H1 (cell line): ENCODE measurements around the gene FBXL16. TPM values are rescaled to one million over a fixed set of nuclear protein-coding genes. Genes with fewer than 3 reads are reported as not detected.

Source experiments
- CTCF ChIA-PET: fragments of 300-600 bp; sonication (Branson Sonifier 250); formaldehyde crosslinking; loops from one replicate; lab custom pipeline; 2021; ENCODE audit not compliant: partially characterized antibody; lab: Charles Lee
- POLR2A ChIA-PET: fragments of 300-600 bp; sonication (Branson Sonifier 250); formaldehyde crosslinking; loops from one replicate; lab custom pipeline; 2021; ENCODE audit warnings: inconsistent platforms; ENCODE audit not compliant: partially characterized antibody; lab: Charles Lee
- DNase-seq, 2 experiments: peaks; one replicate each; pipeline versions ENCODE4 v3.0.0 to v3.0.0-alpha.2; 2010 to 2022; ENCODE audit warnings: low spot score in 2 of 2, low read depth in 1 of 2, mixed read lengths in 1 of 2
- FAIRE-seq: peaks from 2 replicates; lab custom pipeline; 2011; peaks lifted over from hg19 to GRCh38; lab: Jason Lieb, UNC
- H2AFZ ChIP-seq: 2 replicates; pipeline ENCODE4 v1.8.1; 2012; ENCODE audit warnings: low read length, inconsistent platforms
- H2AK5ac ChIP-seq: 2 replicates; pipeline ENCODE4 v1.6.1; 2013; ENCODE audit warnings: low read depth, low read length
- H2BK120ac ChIP-seq: replicated peaks from 2 replicates; pipeline ENCODE3; 2013; ENCODE audit warnings: low read depth, low read length, inconsistent platforms
- H2BK12ac ChIP-seq: 2 replicates; pipeline ENCODE4 v1.6.1; 2013; ENCODE audit warnings: low read depth, low read length
- H2BK15ac ChIP-seq: 2 replicates; pipeline ENCODE4 v1.6.1; 2013; ENCODE audit warnings: low read length
- H2BK20ac ChIP-seq: 2 replicates; pipeline ENCODE4 v1.6.1; 2013; ENCODE audit warnings: low read length
- H2BK5ac ChIP-seq: 2 replicates; pipeline ENCODE4 v1.6.1; 2013; ENCODE audit warnings: low read depth, low read length
- H3K14ac ChIP-seq: 2 replicates; pipeline ENCODE4 v1.6.1; 2013; ENCODE audit warnings: inconsistent platforms; ENCODE audit not compliant: insufficient read length
- H3K18ac ChIP-seq: 2 replicates; pipeline ENCODE4 v1.6.1; 2013; ENCODE audit warnings: low read length; ENCODE audit errors: extremely low read depth
- H3K23ac ChIP-seq: 2 replicates; pipeline ENCODE4 v1.6.1; 2013; ENCODE audit warnings: inconsistent platforms; ENCODE audit not compliant: insufficient read length
- H3K23me2 ChIP-seq: 2 replicates; pipeline ENCODE4 v1.6.1; 2013; ENCODE audit warnings: low read depth, low read length
- H3K27ac ChIP-seq: 2 replicates; pipeline ENCODE4 v1.6.1; 2011; ENCODE audit warnings: low read depth, low read length, inconsistent platforms
- H3K27me3 ChIP-seq, 4 experiments: replicated peaks in 1 of 4; 1 replicate in 1 of 4; 2 replicates in 3 of 4; pipeline versions ENCODE4 v1.6.1 to v1.8.1; 2011 to 2013; ENCODE audit warnings: low read length in 3 of 4, mild to moderate bottlenecking in 3 of 4, inconsistent platforms in 2 of 4, mixed read lengths in 2 of 4, moderate library complexity in 1 of 4; ENCODE audit not compliant: control insufficient read depth in 3 of 4, insufficient read depth in 3 of 4; ENCODE audit errors: extremely low read depth in 1 of 4
- H3K36me3 ChIP-seq, 4 experiments: 2 replicates each; pipeline versions ENCODE4 v1.6.1 to v1.8.1; 2011 to 2013; ENCODE audit warnings: mild to moderate bottlenecking in 4 of 4, low read length in 3 of 4, moderate library complexity in 2 of 4, control low read depth in 1 of 4, inconsistent platforms in 1 of 4; ENCODE audit not compliant: insufficient read depth in 4 of 4, control insufficient read depth in 2 of 4
- H3K4ac ChIP-seq: replicated peaks from 2 replicates; pipeline ENCODE3; 2013; ENCODE audit warnings: low read length, low read depth, mixed read lengths, inconsistent platforms; ENCODE audit not compliant: insufficient read length
- H3K4me1 ChIP-seq, 4 experiments: replicated peaks in 1 of 4; 1 replicate in 1 of 4; 2 replicates in 3 of 4; pipeline versions ENCODE4 v1.6.1 to v1.8.1; 2011 to 2013; ENCODE audit warnings: low read length in 3 of 4, inconsistent platforms in 2 of 4, mixed read lengths in 1 of 4; ENCODE audit not compliant: insufficient read depth in 4 of 4, control insufficient read depth in 3 of 4
- H3K4me2 ChIP-seq, 2 experiments: 2 replicates each; pipeline versions ENCODE4 v1.6.1 to v1.8.1; 2011 to 2013; ENCODE audit warnings: low read depth in 2 of 2, low read length in 2 of 2, control low read depth in 1 of 2, inconsistent platforms in 1 of 2, mild to moderate bottlenecking in 1 of 2; ENCODE audit not compliant: insufficient read depth in 1 of 2
- H3K4me3 ChIP-seq, 4 experiments: fragments of 200-600, 300-600 bp in 1 of 4; sonication (generic), shearing (Covaris generic), sonication (Bioruptor Twin) in 1 of 4; 2 replicates each; pipeline versions ENCODE4 v1.5.1 to v1.8.1; 2011 to 2016; ENCODE audit warnings: low read length in 4 of 4, low read depth in 3 of 4, control low read depth in 2 of 4, inconsistent platforms in 2 of 4, mild to moderate bottlenecking in 2 of 4, mixed read lengths in 1 of 4, moderate library complexity in 1 of 4; ENCODE audit not compliant: insufficient read depth in 2 of 4; ENCODE audit errors: extremely low read depth in 1 of 4
- H3K56ac ChIP-seq: replicated peaks from 2 replicates; pipeline ENCODE3; 2013; ENCODE audit warnings: low read depth, mild to moderate bottlenecking, mixed read lengths, low read length, inconsistent platforms; ENCODE audit not compliant: insufficient read length
- H3K79me1 ChIP-seq: 2 replicates; pipeline ENCODE4 v1.6.1; 2013; ENCODE audit warnings: low read depth, low read length, control low read depth
- H3K79me2 ChIP-seq, 2 experiments: 2 replicates each; pipeline versions ENCODE4 v1.6.1 to v1.8.1; 2012 to 2013; ENCODE audit warnings: low read length in 2 of 2, mild to moderate bottlenecking in 2 of 2, inconsistent platforms in 1 of 2; ENCODE audit not compliant: insufficient read depth in 2 of 2, control insufficient read depth in 1 of 2
- H3K9ac ChIP-seq, 4 experiments: replicated peaks in 1 of 4; 1 replicate in 1 of 4; 2 replicates in 3 of 4; pipeline versions ENCODE4 v1.6.1 to v1.8.1; 2011 to 2013; ENCODE audit warnings: low read depth in 3 of 4, low read length in 3 of 4, control low read depth in 2 of 4, mild to moderate bottlenecking in 2 of 4, moderate library complexity in 2 of 4, inconsistent platforms in 1 of 4; ENCODE audit errors: extremely low read depth in 1 of 4
- H3K9me3 ChIP-seq, 2 experiments: 2 replicates each; pipeline versions ENCODE4 v1.6.1 to v1.8.1; 2012 to 2013; ENCODE audit warnings: mild to moderate bottlenecking in 2 of 2, moderate library complexity in 2 of 2, control low read depth in 1 of 2, inconsistent platforms in 1 of 2, low read depth in 1 of 2, low read length in 1 of 2, mixed read lengths in 1 of 2; ENCODE audit not compliant: insufficient read depth in 2 of 2
- H4K20me1 ChIP-seq, 2 experiments: replicated peaks in 1 of 2; 2 replicates each; pipeline versions ENCODE3 to v1.8.1; 2011 to 2013; ENCODE audit warnings: inconsistent platforms in 2 of 2, low read length in 2 of 2, mild to moderate bottlenecking in 1 of 2; ENCODE audit not compliant: insufficient read depth in 2 of 2, control insufficient read depth in 1 of 2
- H4K5ac ChIP-seq: 2 replicates; pipeline ENCODE4 v1.6.1; 2013; ENCODE audit warnings: low read length, low read depth, mixed read lengths, inconsistent platforms; ENCODE audit not compliant: insufficient read length
- H4K8ac ChIP-seq: 2 replicates; pipeline ENCODE4 v1.8.0; 2013; ENCODE audit warnings: mild to moderate bottlenecking, moderate library complexity, low read length, inconsistent platforms; ENCODE audit not compliant: insufficient read depth; ENCODE audit errors: extremely low read depth
- H4K91ac ChIP-seq: replicated peaks from 2 replicates; pipeline ENCODE3; 2013; ENCODE audit warnings: low read length, mixed read lengths, inconsistent platforms; ENCODE audit not compliant: insufficient read length
- CHD2 ChIP-seq: IDR thresholded peaks from 2 replicates; pipeline ENCODE4 v1.6.1; 2012; ENCODE audit warnings: low read length, improper control_type of control experiment
- NANOG ChIP-seq: IDR thresholded peaks from 2 replicates; pipeline ENCODE4 v1.6.1; 2011; ENCODE audit warnings: low read length, low read depth, mild to moderate bottlenecking, inconsistent platforms; ENCODE audit not compliant: insufficient read depth, poor library complexity, severe bottlenecking
- PHF8 ChIP-seq: fragments of 200-600 bp; sonication (generic); conservative IDR thresholded peaks from 2 replicates; pipeline ENCODE4 v1.7.1; 2012; ENCODE audit warnings: low read depth, mild to moderate bottlenecking, inconsistent platforms, low read length, moderate library complexity
- POLR2A ChIP-seq, 2 experiments: IDR thresholded peaks; 1 replicate in 1 of 2; 2 replicates in 1 of 2; pipeline ENCODE4 v1.6.1; 2011; ENCODE audit warnings: low read depth in 2 of 2, low read length in 2 of 2, mild to moderate bottlenecking in 2 of 2; ENCODE audit errors: control extremely low read depth in 1 of 2
- RAD21 ChIP-seq, 2 experiments: IDR thresholded peaks in 1 of 2; conservative IDR thresholded peaks in 1 of 2; 2 replicates each; pipeline ENCODE4 v1.6.1; 2011; ENCODE audit warnings: low read depth in 2 of 2, low read length in 2 of 2, improper control_type of control experiment in 1 of 2, inconsistent platforms in 1 of 2, mild to moderate bottlenecking in 1 of 2, moderate library complexity in 1 of 2
- SIRT6 ChIP-seq: IDR thresholded peaks from one replicate; pipeline ENCODE4 v1.7.1; 2012; ENCODE audit warnings: low read length, inconsistent platforms
- SP2 ChIP-seq: IDR thresholded peaks from 2 replicates; pipeline ENCODE4 v1.6.1; 2012; ENCODE audit warnings: mild to moderate bottlenecking, low read length, inconsistent platforms
- WGBS, 2 experiments: shearing (Covaris generic) in 1 of 2; methylation state at CpG; one replicate each; pipeline versions ENCODE4 v1.1.6 to v1.1.7; 2013 to 2015; ENCODE audit warnings: low lambda C conversion rate in 2 of 2, mixed read lengths in 2 of 2, inconsistent platforms in 1 of 2, low coverage in 1 of 2, missing lambda C conversion rate in 1 of 2; ENCODE audit not compliant: insufficient replicate concordance in 2 of 2, insufficient coverage in 1 of 2, insufficient read length in 1 of 2; ENCODE audit errors: extremely low coverage in 1 of 2, missing lambda C conversion rate in 1 of 2; 5-methylcytosine and 5-hydroxymethylcytosine counted together
- polyA plus RNA-seq, 7 experiments: library from polyadenylated mRNA; depleted of rRNA in 3 of 7; stranded (reverse) in 5 of 7; unstranded in 2 of 7; fragments of >200 nt in 5 of 7; fragments of 200-250 nt in 2 of 7; gene quantifications; 1 replicate in 5 of 7; 2 replicates in 1 of 7; 4 replicates in 1 of 7; pipeline versions ENCODE4 v1.2.1 to v1.2.3, GENCODE V29; 2011 to 2013; ENCODE audit warnings: missing spikeins in 2 of 7, mixed read lengths in 2 of 7
- total RNA-seq: library from RNA; stranded (reverse); fragmentation: NEBNext Ultra II Directional; extraction: Animal tissue kit (Norgen Biotek cat#: 25700); gene quantifications from 2 replicates; pipeline ENCODE4 v1.2.1, GENCODE V29; 2021

FBXL16 gene
- total and polyA plus RNA-seq, 2 of the 8 experiments (the other 6 are each of a cell fraction or from before 2014, with no cell fraction given), result 12.5 to 12.8 TPM

GRCh38 chr16:669666-670065 lies 35.9 kb downstream of the FBXL16 start:
- TF ChIP-seq SP2 (no peak), NANOG (no peak), CHD2 (no peak), RAD21 (IDR thresholded peaks at IDR 0.05 in 1 of 2, conservative IDR thresholded peaks at IDR 0.05 in 1 of 2; ENCODE audit: low read depth in 2 of 2, low read length in 2 of 2) (no peak), POLR2A (IDR thresholded peaks at IDR 0.05; ENCODE audit: control extremely low read depth in 1 of 2, low read depth in 2 of 2, low read length in 2 of 2) (no peak), PHF8 (no peak), SIRT6 (no peak)
- no peak for DNase-seq
- H3K36me3 ChIP-seq, result peaks cover 14 to 44% (median 33%) of the 10 kb centered on the region in 4 experiments
- H3K23ac ChIP-seq, result no peak overlapping the region
- no peak for FAIRE-seq
- peaks cover 5 to 30% of the 10 kb centered on the region in 2 experiments for H4K20me1 ChIP-seq
- H2BK120ac ChIP-seq, result no peak overlapping the region
- no peak overlapping the region for H3K27ac ChIP-seq
- no peaks in the 10 kb centered on the region for H3K27me3 ChIP-seq
- H4K8ac ChIP-seq, result no peak overlapping the region
- H4K5ac ChIP-seq, result no peak overlapping the region
- CTCF ChIA-PET, result interaction anchor here (1.3 to 12.0 kb wide), 3 partner anchors 18 to 144 kb away, joined by 3 to 104 read pairs (median 75); partner anchors contain the start of genes WDR24 and WDR90
- peaks cover 5% of the 10 kb centered on the region; the same call in 1 of the 2 replicates for H3K23me2 ChIP-seq
- no peaks in the 10 kb centered on the region for H3K9me3 ChIP-seq
- H2BK20ac ChIP-seq, result no peak overlapping the region
- peaks cover 0 to 10% (median 8%) of the 10 kb centered on the region in 4 experiments; a peak in 6 of 7 replicates for H3K4me1 ChIP-seq
- no peak overlapping the region for H3K4ac ChIP-seq
- H3K14ac ChIP-seq, result no peak overlapping the region
- H2AFZ ChIP-seq, result no peak overlapping the region
- no peak overlapping the region for H3K9ac ChIP-seq
- POLR2A ChIA-PET, result interaction anchor here (17.4 kb wide), 1 partner anchor 9 kb away, joined by 214 read pairs; the partner anchor contains the start of genes JMJD8, RHBDL1 and STUB1
- WGBS, 2 experiments, result 83% methylated on average over 10 of the region's 13 CpGs; no CpG with 5 or more reads in 1 of the 2 experiments
- H2BK15ac ChIP-seq, result no peak overlapping the region
- H2BK5ac ChIP-seq, result no peak overlapping the region
- H3K56ac ChIP-seq, result no peak overlapping the region
- H4K91ac ChIP-seq, result no peak overlapping the region
- H2AK5ac ChIP-seq, result no peak overlapping the region
- H3K18ac ChIP-seq, result no peak overlapping the region
- no peak overlapping the region for H2BK12ac ChIP-seq
- H3K4me3 ChIP-seq, result no peak overlapping the region
- H3K79me2 ChIP-seq, result peaks cover 0 to 13% of the 10 kb centered on the region in 2 experiments; a peak in 1 of 4 replicates
- H3K4me2 ChIP-seq, result peak overlapping the region in 1 of 2 experiments; percentile 46; a peak in 1 of 4 replicates
- peaks cover 13% of the 10 kb centered on the region for H3K79me1 ChIP-seq
